AG09309 (cell line): ENCODE data around the gene NAA50.

Source experiments
- DNase-seq: peaks from one replicate; pipeline ENCODE4 v3.0.0-alpha.2; 2010; ENCODE audit warnings: low read depth
- H3K4me3 ChIP-seq: 2 replicates; pipeline ENCODE4 v1.5.1; 2011; ENCODE audit warnings: mild to moderate bottlenecking, low read depth, low read length, moderate library complexity; ENCODE audit not compliant: control insufficient read depth
- CTCF ChIP-seq: IDR thresholded peaks from 2 replicates; pipeline ENCODE4 v1.5.1; 2011; ENCODE audit warnings: mild to moderate bottlenecking, low read depth, low read length, inconsistent platforms; ENCODE audit not compliant: insufficient read depth, control insufficient read depth; ENCODE audit errors: missing control alignments

The NAA50 gene

DNA sequence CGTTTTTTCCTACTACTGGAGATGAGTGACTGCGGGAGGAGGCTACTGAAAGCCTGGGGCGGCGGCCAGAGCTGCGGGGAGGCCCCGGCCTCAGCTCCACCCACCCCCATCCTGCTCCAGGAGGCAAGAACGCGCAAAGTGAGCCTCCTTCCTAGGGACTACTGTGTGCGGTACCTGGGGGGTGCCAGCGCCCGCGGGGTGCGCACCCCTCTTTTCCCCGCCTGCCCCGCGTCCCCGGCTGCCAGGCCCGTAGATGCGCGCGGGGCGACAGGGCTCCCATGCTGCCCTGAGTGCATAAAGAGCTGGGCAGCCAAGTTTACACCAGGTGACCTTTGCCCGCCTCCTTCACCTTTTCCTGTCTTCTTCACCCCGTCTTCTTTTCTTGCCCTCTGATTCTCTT is 47.1 kb downstream of the NAA50 start:
- no peak for DNase-seq
- no peak for TF ChIP-seq CTCF
- peak overlapping the region; percentile 1; the same call in 1 of the 2 replicates for H3K4me3 ChIP-seq

GRCh38 chr3:113698213-113698742 is 47.8 kb downstream of the NAA50 start:
- TF ChIP-seq CTCF, result no peak
- H3K4me3 ChIP-seq, result no peak overlapping the region
- no peak for DNase-seq

DNA sequence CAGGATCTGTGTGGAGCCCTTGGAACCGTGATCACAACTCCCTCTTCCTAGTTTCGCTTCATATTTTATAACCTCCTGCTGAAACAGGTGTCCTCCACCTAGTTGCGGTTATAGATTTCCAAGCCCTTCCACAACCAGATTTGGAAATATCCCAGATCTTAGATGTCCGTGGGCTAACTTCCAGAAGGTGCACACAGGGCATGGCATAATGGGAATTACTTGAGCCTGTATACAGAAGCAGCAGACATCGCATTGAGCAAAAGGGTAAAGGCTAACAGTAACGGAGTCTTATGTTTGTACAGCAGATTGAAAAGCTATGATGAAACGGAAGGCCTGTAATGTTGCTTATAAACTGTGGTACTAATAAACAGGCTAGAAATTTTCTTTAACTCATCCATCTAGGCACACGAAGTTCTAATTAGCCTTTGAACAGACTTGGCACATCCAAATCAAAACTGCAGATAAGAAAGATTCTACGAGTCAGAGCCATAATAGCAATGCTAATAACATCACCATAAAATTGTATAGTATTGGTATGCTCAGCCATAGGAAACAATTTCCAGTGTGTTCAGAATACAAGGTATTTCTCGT is 48.5 kb downstream of the NAA50 start:
- no peak for DNase-seq
- no peak for TF ChIP-seq CTCF
- H3K4me3 ChIP-seq, result peak overlapping the region; percentile 66

GRCh38 chr3:113696658-113697499 is 49.2 kb downstream of the NAA50 start:
- TF ChIP-seq CTCF, result peak; percentile 21
- peak; percentile 96 for DNase-seq
- peak overlapping the region; percentile 66 for H3K4me3 ChIP-seq

DNA sequence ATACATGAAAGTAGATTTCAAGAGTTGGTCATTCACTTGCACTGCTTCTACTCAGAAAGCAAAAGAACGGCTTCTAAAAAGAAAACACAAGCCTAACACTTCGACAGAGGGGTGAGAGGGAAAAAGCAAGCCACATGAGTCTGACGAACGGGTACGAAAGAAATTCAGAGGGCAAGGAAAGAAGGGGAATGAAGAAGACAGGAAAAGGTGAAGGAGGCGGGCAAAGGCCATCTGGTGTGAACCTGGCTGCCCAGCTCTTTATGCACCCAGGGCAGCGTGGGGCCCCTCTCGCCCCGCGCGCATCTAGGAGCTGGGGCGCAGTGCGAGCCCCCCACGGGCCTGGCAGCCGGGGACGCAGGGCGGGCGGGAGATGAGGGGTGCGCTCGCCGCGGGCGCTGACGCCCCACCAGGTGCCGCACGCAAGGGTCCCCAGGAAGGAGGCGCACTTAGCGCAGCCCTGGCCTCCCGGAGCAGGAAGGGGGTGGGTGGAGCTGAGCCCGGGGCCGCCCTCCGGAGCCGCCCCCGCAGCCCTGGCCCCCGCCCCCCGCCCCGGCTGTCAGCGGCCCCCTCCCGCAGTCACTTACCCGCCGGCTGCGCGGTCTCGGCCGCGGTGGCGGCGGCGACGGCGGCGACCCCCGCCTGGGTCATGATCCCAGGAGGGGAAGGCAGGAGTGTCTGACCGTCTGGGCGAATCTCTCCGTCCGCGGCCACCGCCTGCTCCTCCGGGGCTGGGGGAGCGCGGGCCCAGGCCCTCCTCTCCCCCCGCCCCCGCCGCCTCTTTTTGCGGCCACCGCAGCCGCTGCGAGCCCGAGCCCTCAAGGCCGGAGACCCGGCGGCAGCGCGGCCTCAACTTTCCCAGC is 50.0 kb downstream of the NAA50 start, which contains the start of gene USF3:
USF3 (minus strand) TSS at position 857 of the 860 bp plus-strand sequence. CDS start 21,764 bp downstream, outside the sequence.
- TF ChIP-seq CTCF, result no peak
- no peak for DNase-seq
- peak within 1 kb of the TSS; percentile 66 for H3K4me3 ChIP-seq

DNA sequence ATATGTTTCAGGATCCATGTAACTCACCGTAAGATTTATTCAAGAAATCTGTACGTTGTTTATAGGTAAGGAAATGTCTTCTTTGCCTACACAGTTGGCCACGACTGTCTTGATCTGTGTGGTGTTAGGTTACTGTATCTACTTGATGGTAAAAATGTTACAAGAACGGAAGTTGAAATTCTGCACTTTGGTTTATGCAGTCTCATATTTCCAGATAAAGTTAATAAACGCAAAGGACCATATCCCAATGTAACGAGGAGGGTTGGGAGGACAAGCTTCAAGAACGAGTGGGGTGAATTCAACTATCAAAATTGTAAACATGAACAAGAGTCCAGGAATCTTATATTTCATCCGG is 50.6 kb downstream of the NAA50 start:
- no peak for DNase-seq
- peak overlapping the region; percentile 59 for H3K4me3 ChIP-seq
- no peak for TF ChIP-seq CTCF
